Psoas muscle (tissue), 8 donors: ENCODE data around the gene PLXDC2. TPM values are rescaled to one million over a fixed set of nuclear protein-coding genes. Genes with fewer than 3 reads are reported as not detected.

Source experiments
- ATAC-seq, 4 donors: fragments of 200-7000 bp; cut with Tn5 transposase; one replicate each; pipeline ENCODE4 v1.9.1; 2020; ENCODE audit warnings: moderate library complexity in 3 of 4, mild to moderate bottlenecking in 2 of 4
- DNase-seq, 2 donors: peaks; one replicate each; pipeline ENCODE4 v3.0.0-alpha.2; 2020
- H3K27ac ChIP-seq: fragments of 200-600 bp; one replicate; pipeline ENCODE4 v1.8.0; 2022
- H3K27me3 ChIP-seq, 3 donors: fragments of 200-600 bp in 1 of 3; one replicate each; pipeline versions ENCODE4 v1.6.1 to v1.8.0; 2013 to 2022; ENCODE audit warnings: low read length in 2 of 3, mild to moderate bottlenecking in 2 of 3, moderate library complexity in 1 of 3; ENCODE audit not compliant: insufficient read depth in 3 of 3
- H3K36me3 ChIP-seq, 2 donors: fragments of 200-600 bp in 1 of 2; one replicate each; pipeline versions ENCODE4 v1.6.1 to v1.8.0; 2013 to 2022; ENCODE audit warnings: low read depth in 1 of 2, mild to moderate bottlenecking in 1 of 2, moderate library complexity in 1 of 2; ENCODE audit not compliant: insufficient read depth in 1 of 2
- H3K4me1 ChIP-seq: fragments of 200-600 bp; one replicate; pipeline ENCODE4 v1.8.0; 2022
- H3K4me3 ChIP-seq: fragments of 200-600 bp; one replicate; pipeline ENCODE4 v1.8.0; 2022; ENCODE audit warnings: mild to moderate bottlenecking
- H3K9me3 ChIP-seq: fragments of 200-600 bp; one replicate; pipeline ENCODE4 v1.8.0; 2022
- WGBS, 3 donors: extraction: QIAGEN DNeasy Blood & Tissue Kit; methylation state at CpG; one replicate each; pipeline versions ENCODE4 v1.1.6 to v1.1.7; 2013; 5-methylcytosine and 5-hydroxymethylcytosine counted together
- intact Hi-C, 2 donors: fragments of 100-400 bp; cut with DNase I; formaldehyde crosslinking; loops; one replicate each; pipeline versions ENCODE4 v1.11.0 to v1.14.2; 2022
- polyA plus RNA-seq, 3 donors: library from polyadenylated mRNA; stranded (reverse); fragments of 200-250 nt; gene quantifications; one replicate each; pipeline ENCODE4 v1.2.3, GENCODE V29; 2013
- total RNA-seq, 4 donors: library from RNA; stranded (reverse); fragmentation: NEBNext Ultra II Directional in 2 of 4; extraction: Animal tissue kit (Norgen Biotek cat#: 25700) in 2 of 4; gene quantifications; one replicate each; pipeline versions ENCODE4 v1.2.1 to v1.2.4, GENCODE V29; 2021 to 2023
- TF ChIP-seq, protein P1 (sequence below): fragments of 200-600 bp; IDR thresholded peaks from one replicate; pipeline ENCODE4 v1.8.0; 2022; ENCODE audit warnings: antibody characterized with exemption
- donor health status: healthy with polysubstance abuse.
- donor health status: DM: no; HTN: no; CAD: no; lungs with moderate emphysema.
- donor health status: Bipolar disorder and iron deficiency.
- donor health status: healthy.
- donor health status: DM: yes; HTN: yes; CAD: no.
- donor health status: DM: no; HTN: no; CAD: no.
- donor health status: DM: no; HTN: no; CAD: no.
- donor health status: DM: yes; HTN: yes; CAD: no.

Gene PLXDC2
- total and polyA plus RNA-seq, 7 donors: 2.3 to 21.4 (median 9.2) TPM

- 70 to 79% (median 73%) methylated on average over 3 of the region's 3 CpGs for WGBS, 3 donors
- ATAC-seq: no peak
- DNase-seq: no peak
Measured at GRCh38 chr10:19857876-19858275, 41.6 kb downstream of the PLXDC2 start.

DNA sequence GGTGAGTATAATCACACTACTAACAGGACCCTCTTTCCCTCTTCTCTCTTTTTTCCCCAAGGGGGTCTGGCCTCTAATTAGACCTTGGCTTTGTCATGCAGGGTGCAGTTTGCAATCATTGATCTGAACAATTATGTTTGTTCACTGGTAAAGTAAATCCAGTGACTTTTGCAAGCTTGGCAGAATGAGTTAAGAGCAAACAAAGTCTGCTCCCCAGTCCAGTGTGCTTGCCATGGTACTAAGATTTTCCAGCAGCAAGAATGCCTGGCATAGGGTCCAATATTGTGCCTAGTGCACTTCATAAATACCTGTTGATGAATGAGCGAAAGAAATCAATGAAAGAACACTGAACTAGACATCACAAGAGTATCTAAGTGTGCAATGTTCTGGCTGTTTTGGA lies 43.9 kb downstream of the PLXDC2 start:
- no peak for ATAC-seq
- H3K4me1 ChIP-seq: no peaks in the 10 kb centered on the region
- H3K27me3 ChIP-seq: no peaks in the 10 kb centered on the region
- no peaks in the 10 kb centered on the region for H3K36me3 ChIP-seq
- no peak for DNase-seq
- TF ChIP-seq, protein P1, sequence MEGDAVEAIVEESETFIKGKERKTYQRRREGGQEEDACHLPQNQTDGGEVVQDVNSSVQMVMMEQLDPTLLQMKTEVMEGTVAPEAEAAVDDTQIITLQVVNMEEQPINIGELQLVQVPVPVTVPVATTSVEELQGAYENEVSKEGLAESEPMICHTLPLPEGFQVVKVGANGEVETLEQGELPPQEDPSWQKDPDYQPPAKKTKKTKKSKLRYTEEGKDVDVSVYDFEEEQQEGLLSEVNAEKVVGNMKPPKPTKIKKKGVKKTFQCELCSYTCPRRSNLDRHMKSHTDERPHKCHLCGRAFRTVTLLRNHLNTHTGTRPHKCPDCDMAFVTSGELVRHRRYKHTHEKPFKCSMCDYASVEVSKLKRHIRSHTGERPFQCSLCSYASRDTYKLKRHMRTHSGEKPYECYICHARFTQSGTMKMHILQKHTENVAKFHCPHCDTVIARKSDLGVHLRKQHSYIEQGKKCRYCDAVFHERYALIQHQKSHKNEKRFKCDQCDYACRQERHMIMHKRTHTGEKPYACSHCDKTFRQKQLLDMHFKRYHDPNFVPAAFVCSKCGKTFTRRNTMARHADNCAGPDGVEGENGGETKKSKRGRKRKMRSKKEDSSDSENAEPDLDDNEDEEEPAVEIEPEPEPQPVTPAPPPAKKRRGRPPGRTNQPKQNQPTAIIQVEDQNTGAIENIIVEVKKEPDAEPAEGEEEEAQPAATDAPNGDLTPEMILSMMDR: no peak
- WGBS, 3 donors: 88 to 99% (median 95%) methylated on average over 1 of the region's 1 CpG
- intact Hi-C loops: no loop called here
- H3K4me3 ChIP-seq: no peak overlapping the region
- H3K9me3 ChIP-seq: no peaks in the 10 kb centered on the region
- H3K27ac ChIP-seq: no peak overlapping the region

More at GRCh38 chr10:19857876-19858275, 41.6 kb downstream of the PLXDC2 start:
- Histone ChIP-seq H3K4me3 (no peak overlapping the region), H3K9me3 (no peaks in the 10 kb centered on the region), H3K4me1 (no peaks in the 10 kb centered on the region), H3K27me3 (no peaks in the 10 kb centered on the region), H3K27ac (no peak overlapping the region), H3K36me3 (no peaks in the 10 kb centered on the region)
- TF ChIP-seq, protein P1: no peak
- intact Hi-C loops: no loop called here

GRCh38 chr10:19862811-19863515 lies 46.7 kb downstream of the PLXDC2 start:
- Histone ChIP-seq H3K9me3 (no peaks in the 10 kb centered on the region), H3K4me1 (no peaks in the 10 kb centered on the region), H3K27ac (no peak overlapping the region), H3K4me3 (no peak overlapping the region), H3K27me3 (no peaks in the 10 kb centered on the region), H3K36me3 (no peaks in the 10 kb centered on the region)
- WGBS, 3 donors: 19 to 24% (median 20%) methylated on average over 8 of the region's 8 CpGs
- ATAC-seq: no peak
- intact Hi-C loops: no loop called here
- DNase-seq: no peak
- TF ChIP-seq, protein P1: no peak

DNA sequence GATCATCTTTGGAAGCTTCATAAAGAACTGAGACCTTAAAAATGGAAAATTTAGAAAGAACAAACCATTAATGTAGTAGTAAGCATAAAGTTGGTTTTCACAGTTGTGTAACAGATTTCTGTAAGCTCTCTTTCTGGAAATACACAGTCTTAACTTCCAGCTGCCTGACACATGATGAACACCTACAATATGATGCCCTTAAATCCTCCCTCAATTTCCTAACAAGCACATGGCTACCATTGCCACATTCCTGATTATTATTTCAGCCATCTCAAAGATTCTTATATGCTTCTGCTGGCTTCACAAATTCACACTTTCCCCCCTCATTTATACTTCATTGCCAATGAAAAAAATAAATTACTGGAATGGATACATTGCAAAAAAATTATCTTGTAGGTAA lies 49.4 kb downstream of the PLXDC2 start:
- no peak for DNase-seq
- Histone ChIP-seq H3K9me3 (no peaks in the 10 kb centered on the region), H3K36me3 (no peaks in the 10 kb centered on the region), H3K27me3 (no peaks in the 10 kb centered on the region), H3K27ac (no peak overlapping the region), H3K4me3 (no peak overlapping the region), H3K4me1 (no peaks in the 10 kb centered on the region)
- intact Hi-C loops: no loop called here
- TF ChIP-seq, protein P1: no peak
- ATAC-seq: no peak

DNA sequence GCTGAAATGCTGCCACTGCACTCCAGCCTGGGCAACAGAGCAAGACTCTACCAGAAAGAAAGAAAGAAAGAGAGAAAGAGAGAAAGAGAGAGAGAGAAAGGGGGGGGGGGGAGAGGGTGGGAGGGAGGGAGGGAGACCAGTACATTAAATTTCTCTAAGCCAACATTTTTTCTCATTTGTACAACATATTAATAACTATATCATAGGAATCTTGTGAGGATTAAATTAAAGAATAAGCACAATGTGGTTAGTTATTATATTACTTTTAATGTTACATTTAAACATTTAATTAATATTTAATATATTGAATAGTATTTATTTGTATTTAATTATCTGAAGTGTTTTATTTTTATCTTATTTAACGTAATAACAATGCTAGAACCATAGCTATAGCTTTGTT lies 53.1 kb downstream of the PLXDC2 start:
- TF ChIP-seq, protein P1: no peak
- intact Hi-C loops: no loop called here
- Histone ChIP-seq H3K9me3 (no peaks in the 10 kb centered on the region), H3K4me3 (no peak overlapping the region), H3K27ac (no peak overlapping the region), H3K36me3 (no peaks in the 10 kb centered on the region), H3K27me3 (no peaks in the 10 kb centered on the region), H3K4me1 (peaks cover 3% of the 10 kb centered on the region)
- DNase-seq (no peak), ATAC-seq (no peak)
- WGBS, 3 donors: 96 to 98% (median 98%) methylated on average over 1 of the region's 1 CpG
